Neutrophil (primary cell): Measurements from ENCODE around the gene MYO1D.

Experiments used
- H3K27ac ChIP-seq: fragments of 200-600 bp; sonication (generic); 2 replicates; pipeline ENCODE4 v1.5.1; 2016; ENCODE audit warnings: mild to moderate bottlenecking, moderate library complexity
- H3K27me3 ChIP-seq: fragments of 200-600 bp; sonication (generic); 2 replicates; pipeline ENCODE4 v1.6.0; 2016; ENCODE audit warnings: mild to moderate bottlenecking
- H3K36me3 ChIP-seq: fragments of 200-600 bp; sonication (generic); 2 replicates; pipeline ENCODE4 v1.5.1; 2017
- H3K4me1 ChIP-seq, 2 experiments: fragments of 200-600 bp in 1 of 2; sonication (generic) in 1 of 2; 1 replicate in 1 of 2; 2 replicates in 1 of 2; pipeline versions ENCODE4 v1.5.1 to v1.6.1; 2013 to 2016; ENCODE audit warnings: low read depth in 1 of 2, low read length in 1 of 2, mild to moderate bottlenecking in 1 of 2, moderate library complexity in 1 of 2; ENCODE audit not compliant: control insufficient read depth in 1 of 2, insufficient read depth in 1 of 2
- H3K4me3 ChIP-seq, 2 experiments: fragments of 200-600 bp in 1 of 2; sonication (generic) in 1 of 2; 1 replicate in 1 of 2; 2 replicates in 1 of 2; pipeline ENCODE4 v1.5.1; 2013 to 2016; ENCODE audit warnings: low read depth in 1 of 2, low read length in 1 of 2, mild to moderate bottlenecking in 1 of 2, moderate library complexity in 1 of 2
- H3K9me3 ChIP-seq: fragments of 200-600 bp; sonication (generic); 2 replicates; pipeline ENCODE4 v1.5.1; 2016
- CTCF ChIP-seq: fragments of 200-600 bp; sonication (generic); IDR thresholded peaks from 2 replicates; pipeline ENCODE4 v1.5.1; 2016; ENCODE audit warnings: antibody characterized with exemption

The MYO1D gene

DNA sequence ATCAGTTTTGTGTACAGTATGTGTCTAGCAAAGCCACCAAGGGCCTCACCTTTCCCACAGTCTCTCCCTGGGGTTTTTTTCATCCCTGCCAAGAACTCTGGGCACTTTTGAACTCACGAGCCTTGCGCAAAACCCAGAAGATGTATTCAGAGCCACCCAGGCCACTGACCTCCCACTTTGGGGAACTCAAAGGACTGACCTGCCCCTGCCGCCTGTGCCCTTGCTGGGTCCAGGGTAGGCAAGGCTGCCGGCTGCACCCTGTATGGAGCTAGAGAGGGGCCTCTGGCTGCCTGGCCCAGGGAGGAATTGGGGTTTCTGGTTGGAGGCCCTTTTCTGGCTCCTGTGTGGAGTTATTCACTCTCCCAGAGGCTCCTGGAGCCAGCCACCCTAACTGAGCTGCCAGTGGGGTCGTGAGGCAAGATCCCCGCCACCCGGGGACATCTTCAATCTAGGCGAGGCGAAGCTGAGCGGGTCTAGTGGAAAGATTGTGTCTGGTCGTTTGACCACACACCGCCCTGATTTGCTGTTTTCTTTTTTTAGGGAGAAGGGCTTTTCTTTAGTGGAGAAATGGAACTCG is 388.2 kb downstream of the MYO1D start:
- no peak for TF ChIP-seq CTCF
- Histone ChIP-seq H3K36me3 (peaks cover 37% of the 10 kb centered on the region), H3K27me3 (peaks cover 3% of the 10 kb centered on the region), H3K4me1 (peaks cover 74 to 75% of the 10 kb centered on the region in 2 experiments), H3K4me3 (peak overlapping the region; percentile 73 to 94), H3K9me3 (no peaks in the 10 kb centered on the region), H3K27ac (peak overlapping the region; percentile 11)

DNA sequence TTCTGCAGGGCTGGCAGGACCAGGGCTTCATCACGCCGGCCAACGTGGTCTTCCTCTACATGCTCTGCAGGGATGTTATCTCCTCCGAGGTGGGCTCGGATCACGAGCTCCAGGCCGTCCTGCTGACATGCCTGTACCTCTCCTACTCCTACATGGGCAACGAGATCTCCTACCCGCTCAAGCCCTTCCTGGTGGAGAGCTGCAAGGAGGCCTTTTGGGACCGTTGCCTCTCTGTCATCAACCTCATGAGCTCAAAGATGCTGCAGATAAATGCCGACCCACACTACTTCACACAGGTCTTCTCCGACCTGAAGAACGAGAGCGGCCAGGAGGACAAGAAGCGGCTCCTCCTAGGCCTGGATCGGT is 388.8 kb downstream of the MYO1D start:
- H3K9me3 ChIP-seq = no peaks in the 10 kb centered on the region
- H3K4me3 ChIP-seq = peak overlapping the region; percentile 73 to 94
- H3K4me1 ChIP-seq = peaks cover 69 to 72% of the 10 kb centered on the region in 2 experiments
- no peak overlapping the region for H3K27ac ChIP-seq
- H3K36me3 ChIP-seq = peaks cover 37% of the 10 kb centered on the region
- no peak for TF ChIP-seq CTCF
- H3K27me3 ChIP-seq = peaks cover 3% of the 10 kb centered on the region

GRCh38 chr17:32487473-32488176 is 389.3 kb downstream of the MYO1D start:
- H3K27me3 ChIP-seq = peaks cover 3% of the 10 kb centered on the region
- peaks cover 63 to 66% of the 10 kb centered on the region in 2 experiments for H3K4me1 ChIP-seq
- peaks cover 37% of the 10 kb centered on the region for H3K36me3 ChIP-seq
- H3K27ac ChIP-seq = peak overlapping the region; percentile 76
- H3K9me3 ChIP-seq = no peaks in the 10 kb centered on the region
- no peak for TF ChIP-seq CTCF
- peak overlapping the region; percentile 73 to 94 for H3K4me3 ChIP-seq

DNA sequence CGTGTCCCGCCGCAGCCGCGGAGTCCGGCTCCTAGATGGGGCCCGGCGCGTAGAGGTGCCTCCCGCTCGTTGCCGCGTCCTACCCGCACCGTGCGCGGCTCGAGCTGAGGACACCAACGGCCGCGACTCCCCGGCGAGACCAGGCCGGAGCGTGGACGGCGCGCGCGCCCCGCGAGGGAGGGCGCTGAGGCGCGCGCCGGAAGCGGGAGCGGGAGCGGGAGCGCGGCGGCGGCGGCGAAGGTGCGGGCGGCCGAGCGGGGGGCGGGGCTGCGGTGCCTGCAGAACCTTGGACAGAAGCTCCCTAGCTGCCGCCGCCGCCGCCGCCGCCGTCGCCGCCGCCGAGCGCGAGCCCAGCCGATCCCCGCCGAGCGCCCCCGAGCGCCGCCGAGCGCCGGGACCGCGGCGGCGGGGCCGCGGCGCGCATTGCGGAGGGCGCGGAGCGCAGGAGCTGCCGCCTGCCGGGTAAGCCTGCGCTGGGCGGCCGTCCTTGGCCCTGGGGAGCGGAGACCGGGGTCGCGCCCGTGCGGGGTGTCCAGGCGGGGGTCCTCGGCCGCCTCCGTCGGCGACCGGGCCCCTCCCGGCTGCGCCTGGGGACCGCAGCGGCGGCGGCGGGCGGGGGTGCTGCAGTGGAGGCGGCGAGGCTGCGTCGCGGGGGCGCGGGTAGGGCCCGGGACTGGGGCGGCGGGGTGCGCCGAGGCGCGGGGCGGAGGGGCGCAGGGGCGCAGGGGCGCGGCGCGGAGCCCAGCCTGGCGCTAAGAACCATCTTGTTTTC is 390.0 kb downstream of the MYO1D start, which contains the start of gene CDK5R1:
CDK5R1 (plus strand) TSS at position 293 of the 772 bp plus-strand sequence. CDS start 628 bp downstream, outside the sequence.
- TF ChIP-seq CTCF = no peak
- H3K36me3 ChIP-seq = peaks cover 37% of the 10 kb centered on the region
- H3K27ac ChIP-seq = peak within 1 kb of the TSS; percentile 76
- peaks cover 3% of the 10 kb centered on the region for H3K27me3 ChIP-seq
- H3K9me3 ChIP-seq = no peaks in the 10 kb centered on the region
- peaks cover 56 to 59% of the 10 kb centered on the region in 2 experiments for H3K4me1 ChIP-seq
- H3K4me3 ChIP-seq = peak within 1 kb of the TSS; percentile 73 to 94

GRCh38 chr17:32486111-32486700 is 390.7 kb downstream of the MYO1D start:
- H3K4me3 ChIP-seq = peak overlapping the region; percentile 51 to 94
- no peaks in the 10 kb centered on the region for H3K9me3 ChIP-seq
- H3K4me1 ChIP-seq = peaks cover 49 to 52% of the 10 kb centered on the region in 2 experiments
- peaks cover 3% of the 10 kb centered on the region for H3K27me3 ChIP-seq
- peak; percentile 27 for TF ChIP-seq CTCF
- peaks cover 38% of the 10 kb centered on the region for H3K36me3 ChIP-seq
- peak overlapping the region; percentile 76 for H3K27ac ChIP-seq
